GM04503 (cell line): Measurements from ENCODE around the gene FNDC3B.

ENCODE experiments used
- DNase-seq: peaks from one replicate; pipeline ENCODE4 v3.0.0-alpha.2; 2012; ENCODE audit warnings: low read depth

Gene FNDC3B

GRCh38 chr3:172170073-172170709 is 130.8 kb downstream of the FNDC3B start:
- DNase-seq: no peak

DNA sequence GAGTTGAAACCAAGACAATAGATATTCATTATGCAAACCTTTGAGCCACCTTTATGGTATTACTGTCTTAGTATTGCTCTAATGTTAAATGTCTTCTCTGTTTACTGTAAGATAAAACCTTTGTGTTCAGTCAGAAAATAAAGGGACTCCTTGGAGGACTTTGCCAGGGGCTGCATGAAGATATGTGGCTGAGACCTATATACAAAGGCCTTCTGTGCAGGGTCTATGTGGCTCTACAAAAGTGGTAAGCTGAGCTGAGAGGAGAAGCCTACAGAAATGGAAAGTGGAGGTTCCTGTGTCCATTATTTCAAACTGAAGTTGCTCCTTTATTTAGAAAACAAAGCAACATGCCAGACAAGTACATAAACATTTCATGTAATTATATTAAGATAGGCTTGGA is 131.5 kb downstream of the FNDC3B start:
- DNase-seq: no peak

GRCh38 chr3:172171396-172172075 is 132.2 kb downstream of the FNDC3B start:
- DNase-seq: no peak

DNA sequence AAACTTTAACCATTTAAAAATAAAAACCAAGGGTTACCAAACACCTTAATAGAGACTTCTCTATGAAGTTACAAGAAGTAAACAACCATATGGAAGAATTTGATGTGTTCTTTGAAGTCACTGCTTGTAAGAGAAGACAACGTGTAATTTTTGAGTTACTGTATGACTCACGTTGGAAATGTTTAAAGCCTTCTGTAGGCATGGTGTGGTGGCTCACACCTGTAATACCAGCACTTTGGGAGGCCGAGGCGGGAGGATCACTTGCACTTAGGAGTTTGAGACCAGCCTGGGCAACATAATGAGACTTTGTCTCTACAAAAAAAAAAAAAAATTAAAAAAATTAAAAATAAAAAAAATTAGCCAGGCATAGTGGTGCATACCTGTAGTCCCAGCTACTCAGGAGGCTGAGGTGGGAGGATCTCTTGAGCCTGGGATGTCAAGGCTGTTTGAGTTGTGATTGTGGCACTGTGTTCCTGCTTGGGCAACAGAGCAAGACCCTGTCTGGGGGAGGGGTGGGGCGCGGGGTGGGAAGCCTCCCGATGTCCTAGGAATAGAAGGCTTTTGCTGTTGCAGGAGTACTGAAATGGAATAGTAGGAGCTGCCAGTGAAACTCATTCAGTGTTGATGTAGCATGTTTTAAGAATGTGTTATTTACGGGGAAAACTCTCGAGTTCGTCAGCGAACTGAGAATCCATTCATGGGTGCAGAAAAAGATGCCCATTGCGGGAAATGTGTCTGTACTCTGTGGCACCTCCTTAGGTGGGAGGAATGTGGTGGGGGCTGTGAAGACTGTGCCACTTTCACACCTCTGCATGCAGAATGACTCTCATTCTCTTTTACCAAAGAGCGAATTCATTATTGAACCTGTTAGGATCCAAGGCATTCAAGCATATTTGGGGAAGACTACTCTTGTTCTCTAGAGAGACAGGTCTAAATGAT is 134.2 kb downstream of the FNDC3B start:
- DNase-seq: no peak

DNA sequence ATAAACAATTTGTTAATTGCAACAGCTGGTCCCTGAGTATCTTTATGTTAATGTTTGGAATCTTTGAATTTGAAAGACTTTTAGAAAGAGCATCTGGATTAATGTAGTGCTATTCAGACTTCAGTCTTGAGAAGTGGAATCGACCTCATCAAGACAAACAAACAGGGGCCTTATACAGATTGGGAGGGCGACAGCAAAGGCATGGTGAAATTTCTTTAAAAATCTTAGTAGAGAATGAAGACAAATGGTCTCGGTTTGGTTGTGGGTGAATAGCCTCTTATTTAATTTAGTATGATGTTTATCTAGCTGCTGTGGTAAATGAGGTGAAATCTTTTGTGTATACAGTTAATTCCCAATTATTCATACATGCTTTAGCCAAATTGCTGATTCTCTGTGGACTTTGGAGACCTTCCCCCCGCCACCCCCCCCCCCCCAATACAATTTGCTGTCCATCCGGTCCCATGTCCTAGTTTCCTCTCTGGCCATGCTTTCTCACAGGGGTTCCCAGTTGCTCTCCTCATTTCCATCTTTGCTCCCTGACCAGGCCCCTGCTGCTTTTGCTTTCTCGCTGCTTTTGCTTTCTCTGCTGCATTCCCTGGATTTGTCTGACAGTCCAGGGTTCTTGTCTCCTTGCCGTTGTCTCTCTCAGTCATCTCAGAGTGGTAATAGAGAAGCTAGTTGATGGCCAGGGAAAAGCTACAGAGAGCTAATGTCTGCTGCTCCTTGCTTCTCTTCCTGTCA is 135.3 kb downstream of the FNDC3B start:
- no peak for DNase-seq

- no peak for DNase-seq
These were observed 135.8 kb downstream of the FNDC3B start for GRCh38 chr3:172175254-172175599.

DNA sequence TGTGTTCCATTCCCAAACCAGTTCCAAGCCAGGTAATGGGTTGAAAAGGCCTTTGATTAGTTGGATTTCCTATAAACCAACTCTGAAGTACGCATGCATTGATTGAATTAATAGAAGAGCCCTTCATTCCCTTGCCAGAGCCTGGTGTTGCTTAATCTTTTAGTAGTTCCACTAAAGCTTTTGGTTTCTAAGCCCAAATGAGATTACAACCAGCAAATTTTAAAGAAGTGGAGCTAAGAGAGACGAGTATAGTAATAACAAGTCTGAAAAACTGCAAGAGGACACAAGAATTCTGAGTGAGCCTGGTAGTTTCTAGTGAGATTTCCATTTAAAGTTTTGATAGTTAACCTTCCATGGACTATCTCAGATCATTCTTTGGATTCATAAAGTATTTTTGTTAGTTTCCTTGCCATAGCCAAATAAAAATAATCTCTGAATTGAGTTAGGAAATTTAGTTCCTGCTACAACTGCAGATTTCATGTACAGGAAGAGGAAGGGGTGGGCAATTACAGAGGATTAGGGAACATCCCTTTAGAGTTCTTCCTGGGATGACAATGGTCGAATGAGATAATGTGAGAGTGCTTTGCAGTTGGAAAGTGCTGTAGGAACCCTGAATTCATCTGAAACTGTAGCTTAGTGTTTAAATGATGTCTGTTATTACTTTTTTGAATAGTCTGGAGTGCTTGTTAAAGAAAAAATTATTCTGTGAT is 136.8 kb downstream of the FNDC3B start:
- DNase-seq: no peak

- DNase-seq: no peak
These were observed 137.7 kb downstream of the FNDC3B start for GRCh38 chr3:172177046-172177445.

DNA sequence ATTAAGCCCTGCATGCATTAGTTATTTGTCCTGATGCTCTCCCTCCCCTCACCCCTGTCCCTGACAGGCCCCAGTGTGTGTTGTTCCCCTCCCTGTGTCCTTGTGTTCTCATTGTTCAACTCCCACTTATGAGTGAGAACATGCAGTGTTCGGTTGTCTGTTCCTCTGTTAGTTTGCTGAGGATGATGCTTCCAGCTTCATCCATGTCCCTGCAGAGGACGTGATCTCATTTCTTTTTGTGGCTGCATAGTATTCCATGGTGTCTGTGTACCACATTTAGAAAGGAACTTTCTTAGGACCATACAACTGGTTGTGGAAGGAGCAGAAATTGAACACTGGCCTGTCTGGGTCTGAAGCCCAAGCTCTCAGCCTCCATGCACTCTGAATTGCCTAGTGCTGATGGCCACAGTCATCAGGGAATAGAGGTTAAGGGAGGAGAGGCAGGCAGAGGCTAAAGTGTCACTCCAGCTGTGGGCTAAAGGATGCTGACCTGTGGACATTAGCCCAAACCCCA is 138.5 kb downstream of the FNDC3B start:
- no peak for DNase-seq

DNA sequence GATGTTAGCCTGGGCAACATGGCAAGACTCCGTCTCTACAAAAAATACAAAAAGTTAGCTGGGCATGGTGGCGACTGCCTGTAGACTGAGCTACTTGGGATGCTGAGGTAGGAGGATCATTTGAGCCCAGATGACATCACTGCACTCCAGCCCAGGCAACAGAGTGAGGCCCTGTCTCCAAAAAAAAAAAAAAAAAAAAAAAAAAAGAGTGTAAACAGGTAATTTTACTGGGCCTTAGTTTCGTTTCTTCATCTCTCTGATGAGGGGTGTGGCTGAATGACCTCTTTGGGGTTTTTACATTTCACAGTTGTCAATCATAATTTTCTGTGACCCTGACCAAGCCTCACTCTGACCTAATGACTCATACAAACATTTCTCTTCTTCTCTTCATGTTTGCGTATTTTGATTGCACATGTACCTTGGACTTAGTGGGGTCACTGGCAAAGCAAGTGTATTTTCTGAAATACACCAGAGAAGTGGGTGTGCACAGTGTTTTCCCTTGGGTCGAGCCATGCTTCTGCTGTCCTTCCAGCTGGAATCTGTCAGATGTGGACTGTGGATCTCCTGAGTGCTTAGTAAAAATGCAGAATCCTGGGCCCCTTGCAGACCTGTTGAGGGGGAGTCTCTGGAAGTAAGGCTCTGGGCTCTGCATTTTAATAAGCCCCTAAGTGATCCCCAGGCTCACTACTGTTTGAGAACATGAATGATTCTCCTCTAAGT is 140.5 kb downstream of the FNDC3B start:
- DNase-seq: no peak

DNA sequence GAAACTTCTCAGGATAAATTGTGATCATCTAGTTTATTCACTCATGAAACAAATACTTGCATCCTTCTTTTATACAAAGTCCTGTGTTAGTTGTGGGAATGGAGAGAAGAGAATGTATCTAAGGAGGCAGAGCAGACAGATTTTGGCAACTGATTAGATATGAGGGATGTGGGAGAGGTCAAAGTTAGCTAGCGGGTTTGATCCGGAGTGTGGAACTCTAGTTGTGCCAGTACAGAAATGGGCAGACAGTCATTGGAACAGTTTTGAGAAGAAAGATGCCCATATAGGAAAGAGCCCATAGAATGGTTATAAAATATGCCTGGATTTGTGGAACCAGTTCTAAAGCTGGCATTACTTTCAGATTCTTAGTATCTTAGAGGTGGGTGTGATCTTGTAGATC is 141.1 kb downstream of the FNDC3B start:
- no peak for DNase-seq

DNA sequence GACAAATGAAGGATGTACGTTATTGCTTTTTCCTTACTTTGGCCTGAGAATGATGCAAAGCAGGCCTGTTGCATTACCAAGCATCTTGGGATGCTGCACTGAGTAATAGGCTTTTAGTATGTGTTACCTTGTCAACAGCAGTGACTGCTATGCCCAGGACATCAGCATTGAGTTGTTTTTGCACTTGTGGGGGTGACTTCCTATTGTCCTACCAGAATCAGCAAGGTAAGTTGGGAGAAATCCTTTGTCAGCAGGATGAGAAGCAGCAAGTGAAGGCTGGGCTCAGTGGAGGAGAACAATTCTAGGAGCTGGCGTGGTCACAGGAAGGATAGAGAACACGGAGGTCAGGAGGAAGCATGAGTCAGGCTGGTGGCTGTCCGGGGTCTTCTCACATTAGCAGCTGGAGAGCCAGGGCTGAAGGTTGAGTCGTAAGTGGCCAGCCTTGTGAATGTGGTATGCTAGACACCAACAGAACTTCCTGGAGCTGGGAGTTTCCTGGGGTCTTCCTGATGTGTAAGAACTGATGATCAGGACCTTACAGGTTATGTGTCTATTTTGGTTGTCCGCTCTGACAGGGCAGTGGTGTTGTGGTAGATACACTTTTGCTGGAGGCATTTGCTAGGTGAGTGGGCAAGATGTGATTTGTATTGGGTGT is 142.7 kb downstream of the FNDC3B start:
- DNase-seq: no peak

DNA sequence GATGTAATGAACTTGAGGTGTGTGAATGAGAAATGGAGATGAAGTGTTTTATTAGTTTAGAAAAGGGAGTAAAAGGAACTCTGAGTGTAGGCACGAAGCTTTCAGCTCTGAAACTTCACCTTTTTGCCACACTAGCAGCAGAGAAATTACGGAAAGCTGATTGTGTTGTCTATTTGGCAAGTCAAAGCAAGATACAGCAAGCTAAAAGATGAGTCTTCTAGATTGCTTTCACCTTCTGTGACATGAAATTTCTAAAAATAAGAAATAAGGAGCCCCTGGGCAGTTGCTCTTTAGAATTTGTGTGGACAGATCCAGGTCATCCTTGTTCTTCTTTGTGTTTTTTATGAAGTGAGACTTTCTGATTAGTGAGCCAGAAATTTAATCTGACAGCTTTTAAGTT is 143.4 kb downstream of the FNDC3B start:
- DNase-seq: no peak

DNA sequence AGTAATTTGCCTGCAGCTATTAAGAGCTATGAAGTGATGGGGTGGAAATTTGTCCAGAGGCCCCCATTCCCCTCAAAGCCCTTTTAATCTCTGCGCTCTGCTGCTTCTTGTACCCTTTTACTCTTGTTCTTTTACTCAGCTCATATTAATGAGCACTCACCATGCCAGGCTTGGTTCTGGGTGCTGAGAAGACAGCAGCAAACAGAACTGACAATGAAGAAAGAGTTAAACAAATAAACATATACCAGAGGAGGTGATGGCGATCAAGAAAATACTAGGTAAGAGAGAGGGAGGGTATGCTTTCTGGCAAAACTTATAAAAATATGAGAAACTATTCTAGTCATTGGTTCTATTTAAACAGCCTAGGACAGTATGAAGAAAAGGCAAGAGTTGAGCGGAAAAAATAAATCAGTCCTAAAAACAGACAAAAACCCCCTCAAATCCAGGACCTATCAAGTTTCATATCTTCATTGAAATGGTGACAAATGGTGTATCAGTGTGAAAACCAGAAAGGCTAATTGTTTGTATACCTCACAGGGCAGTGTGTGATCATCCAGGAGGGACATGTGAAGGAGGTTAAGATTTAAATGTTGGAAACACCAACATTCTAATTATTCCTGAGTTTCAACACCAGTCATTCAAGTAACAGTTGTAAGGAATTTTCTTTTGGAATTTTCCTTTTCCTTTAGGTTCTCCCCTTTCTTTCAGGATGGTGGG is 144.9 kb downstream of the FNDC3B start:
- no peak for DNase-seq

DNA sequence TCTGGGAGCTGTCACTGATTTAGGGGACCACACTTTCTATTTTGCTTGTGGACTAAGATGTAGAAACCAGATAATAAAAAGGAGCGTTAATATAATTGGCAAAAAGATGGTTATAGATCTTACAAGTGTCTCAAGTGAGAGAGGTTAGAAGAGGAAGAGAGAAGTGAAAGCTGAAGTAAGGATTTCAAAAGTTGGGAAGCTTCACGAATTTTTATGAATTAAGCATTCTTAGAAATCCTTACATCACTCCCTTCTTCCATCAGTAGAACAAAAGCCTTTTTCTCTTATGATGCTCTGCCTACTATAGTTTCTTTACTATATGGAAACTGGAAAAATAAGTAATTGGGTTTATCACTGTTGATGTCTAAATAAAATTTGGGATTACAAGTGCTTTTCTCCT is 146.5 kb downstream of the FNDC3B start:
- no peak for DNase-seq

DNA sequence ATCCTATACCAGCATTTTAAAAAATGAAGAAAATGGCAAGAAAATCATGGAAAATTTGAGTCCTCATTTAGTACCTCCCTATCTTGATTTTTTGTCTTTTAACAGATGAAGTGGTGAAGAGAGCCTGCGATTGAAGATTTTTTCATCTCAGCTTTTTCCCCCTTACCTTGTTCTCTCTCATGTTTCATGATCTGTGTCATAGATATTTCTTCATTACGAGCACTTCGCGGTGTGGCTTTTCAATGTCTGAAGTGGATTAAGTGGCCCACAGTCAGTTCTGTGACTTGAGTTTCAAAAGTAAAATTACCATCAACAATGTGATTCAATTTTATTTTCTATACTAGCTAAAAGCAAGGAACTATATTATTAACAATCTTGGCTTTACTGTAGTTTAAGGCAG is 147.2 kb downstream of the FNDC3B start:
- DNase-seq: no peak

- DNase-seq: no peak
These were observed 148.1 kb downstream of the FNDC3B start for GRCh38 chr3:172187511-172187910.

DNA sequence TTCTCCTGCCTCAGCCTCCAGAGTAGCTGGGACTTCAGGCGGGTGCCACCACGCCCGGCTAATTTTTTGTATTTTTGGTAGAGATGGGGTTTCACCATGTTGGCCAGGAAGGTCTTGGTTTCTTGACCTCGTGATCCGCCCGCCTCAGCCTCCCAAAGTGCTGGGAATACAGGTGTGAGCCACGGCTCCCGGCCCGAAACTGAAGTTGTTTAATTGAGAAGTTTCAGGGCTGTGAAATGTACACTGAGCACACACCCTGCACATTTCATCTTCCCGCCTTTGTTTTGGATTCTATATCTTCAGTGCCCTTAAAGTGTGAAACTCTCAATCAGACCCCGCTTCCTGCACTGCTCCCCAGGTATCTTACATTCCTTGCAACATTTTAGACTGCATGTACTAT is 149.1 kb downstream of the FNDC3B start:
- no peak for DNase-seq

GRCh38 chr3:172189213-172189612 is 149.8 kb downstream of the FNDC3B start:
- no peak for DNase-seq
